IPS-18a (cell line): ENCODE results near the gene LRIT2.
"Not testable (repeated sequence)": the region's sequence is repeated elsewhere in the genome, so short reads cannot be mapped to it uniquely, and the experiment has no call there.

Experiments
- H3K27ac ChIP-seq: one replicate; pipeline ENCODE4 v1.5.1; 2013; ENCODE audit warnings: low read length
- H3K27me3 ChIP-seq: one replicate; pipeline ENCODE4 v1.6.1; 2013; ENCODE audit warnings: mild to moderate bottlenecking, low read length; ENCODE audit not compliant: control insufficient read depth, insufficient read depth
- H3K36me3 ChIP-seq: one replicate; pipeline ENCODE4 v1.6.1; 2013; ENCODE audit warnings: low read depth, low read length; ENCODE audit not compliant: control insufficient read depth
- H3K4me1 ChIP-seq: one replicate; pipeline ENCODE4 v1.6.1; 2013; ENCODE audit warnings: low read depth, low read length; ENCODE audit not compliant: control insufficient read depth
- H3K4me3 ChIP-seq: one replicate; pipeline ENCODE4 v1.5.1; 2013; ENCODE audit warnings: low read length
- H3K9ac ChIP-seq: one replicate; pipeline ENCODE4 v1.6.1; 2013; ENCODE audit warnings: mild to moderate bottlenecking, low read length, moderate library complexity
- H3K9me3 ChIP-seq: one replicate; pipeline ENCODE4 v1.6.1; 2013; ENCODE audit warnings: low read depth, low read length; ENCODE audit not compliant: control insufficient read depth

Gene LRIT2

DNA sequence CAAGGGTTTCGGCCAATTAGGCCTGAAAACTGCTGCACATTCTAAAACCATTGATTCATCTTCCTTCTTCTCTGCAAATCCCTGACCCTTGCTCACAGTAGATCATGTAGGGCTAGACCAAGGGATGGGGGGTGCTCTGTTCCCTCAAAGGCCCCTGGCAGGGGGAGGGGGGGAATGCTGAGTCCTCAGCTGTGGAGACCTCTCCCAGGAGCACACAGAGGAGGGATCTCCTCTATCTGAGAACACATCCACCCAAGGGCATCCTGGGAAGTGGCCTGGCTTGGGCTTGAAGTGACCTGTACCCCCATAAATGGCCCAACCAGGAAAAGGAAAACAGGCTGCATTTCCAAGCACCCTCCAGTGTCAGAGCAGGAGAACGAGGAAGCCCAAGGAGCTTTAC lies 32.0 kb downstream of the LRIT2 start:
- Histone ChIP-seq H3K4me1 (no peaks in the 10 kb centered on the region), H3K9me3 (no peaks in the 10 kb centered on the region), H3K4me3 (no peak overlapping the region), H3K9ac (no peak overlapping the region), H3K27ac (no peak overlapping the region), H3K27me3 (peaks cover 41% of the 10 kb centered on the region), H3K36me3 (no peaks in the 10 kb centered on the region)

DNA sequence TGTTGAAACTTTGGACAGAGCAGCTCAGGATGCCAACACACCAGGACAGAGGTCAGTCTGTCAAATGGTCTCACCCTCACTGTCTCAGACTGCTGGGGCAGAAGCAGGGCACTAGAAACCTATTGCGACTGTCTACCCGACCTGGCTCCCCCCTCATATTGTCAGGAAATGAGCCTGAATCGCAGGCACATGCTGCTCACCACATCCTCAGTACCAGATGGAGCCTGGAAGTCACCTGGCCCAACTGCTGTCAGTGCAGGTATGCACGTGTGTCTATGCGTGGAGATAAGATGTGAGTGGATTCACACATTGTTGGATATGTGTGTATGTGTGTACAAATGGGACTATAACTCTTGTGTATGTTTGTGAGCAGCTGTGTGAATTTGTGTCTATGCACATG lies 34.2 kb downstream of the LRIT2 start:
- H3K27me3 ChIP-seq, result peaks cover 35% of the 10 kb centered on the region
- H3K4me3 ChIP-seq, result no peak overlapping the region
- no peaks in the 10 kb centered on the region for H3K36me3 ChIP-seq
- H3K9me3 ChIP-seq, result no peaks in the 10 kb centered on the region
- no peaks in the 10 kb centered on the region for H3K4me1 ChIP-seq
- H3K9ac ChIP-seq, result no peak overlapping the region
- H3K27ac ChIP-seq, result no peak overlapping the region

DNA sequence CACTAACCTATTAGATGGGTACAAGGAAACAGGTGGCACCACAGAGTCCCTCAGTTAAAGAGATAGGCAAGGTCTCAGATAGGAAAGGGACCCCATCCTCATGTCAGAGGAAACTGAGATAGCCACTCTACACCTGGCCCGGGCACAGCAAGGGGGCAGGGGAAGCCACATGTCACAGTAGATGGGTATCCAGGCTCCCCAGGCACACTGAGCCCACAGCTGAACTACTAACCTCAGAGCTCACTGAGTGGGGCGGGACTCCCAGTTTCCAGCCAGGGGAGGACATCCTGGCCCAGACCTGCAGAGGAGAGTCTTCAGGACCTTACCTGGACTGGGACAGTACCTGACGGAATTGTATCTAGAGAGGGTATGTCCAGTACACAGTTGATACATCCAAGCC lies 34.7 kb downstream of the LRIT2 start:
- Histone ChIP-seq H3K9ac (no peak overlapping the region), H3K27me3 (peaks cover 30% of the 10 kb centered on the region), H3K4me1 (no peaks in the 10 kb centered on the region), H3K36me3 (no peaks in the 10 kb centered on the region), H3K4me3 (no peak overlapping the region), H3K27ac (no peak overlapping the region), H3K9me3 (no peaks in the 10 kb centered on the region)

DNA sequence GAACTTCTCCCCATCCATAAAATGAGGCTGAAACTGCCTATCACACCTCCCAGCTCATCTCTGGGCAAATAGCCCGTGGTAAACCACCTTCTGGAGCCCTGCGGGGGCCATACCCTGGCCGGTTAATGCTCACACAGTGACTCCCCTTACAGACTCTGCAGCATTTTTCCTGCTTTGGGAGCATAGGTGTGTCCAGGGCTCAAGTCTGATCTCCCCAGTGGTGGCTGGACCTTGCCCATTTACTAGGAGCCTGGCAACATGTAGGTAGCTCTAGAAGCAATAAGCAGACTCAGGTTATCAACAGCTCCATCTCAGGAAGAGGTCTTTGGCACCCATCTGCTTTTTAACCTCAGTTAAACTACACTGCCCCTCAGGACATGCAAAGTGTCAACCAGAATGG lies 36.5 kb downstream of the LRIT2 start:
- H3K27me3 ChIP-seq, result peaks cover 13% of the 10 kb centered on the region
- no peak overlapping the region for H3K9ac ChIP-seq
- H3K9me3 ChIP-seq, result no peaks in the 10 kb centered on the region
- H3K4me3 ChIP-seq, result no peak overlapping the region
- no peaks in the 10 kb centered on the region for H3K36me3 ChIP-seq
- H3K27ac ChIP-seq, result no peak overlapping the region
- no peaks in the 10 kb centered on the region for H3K4me1 ChIP-seq

DNA sequence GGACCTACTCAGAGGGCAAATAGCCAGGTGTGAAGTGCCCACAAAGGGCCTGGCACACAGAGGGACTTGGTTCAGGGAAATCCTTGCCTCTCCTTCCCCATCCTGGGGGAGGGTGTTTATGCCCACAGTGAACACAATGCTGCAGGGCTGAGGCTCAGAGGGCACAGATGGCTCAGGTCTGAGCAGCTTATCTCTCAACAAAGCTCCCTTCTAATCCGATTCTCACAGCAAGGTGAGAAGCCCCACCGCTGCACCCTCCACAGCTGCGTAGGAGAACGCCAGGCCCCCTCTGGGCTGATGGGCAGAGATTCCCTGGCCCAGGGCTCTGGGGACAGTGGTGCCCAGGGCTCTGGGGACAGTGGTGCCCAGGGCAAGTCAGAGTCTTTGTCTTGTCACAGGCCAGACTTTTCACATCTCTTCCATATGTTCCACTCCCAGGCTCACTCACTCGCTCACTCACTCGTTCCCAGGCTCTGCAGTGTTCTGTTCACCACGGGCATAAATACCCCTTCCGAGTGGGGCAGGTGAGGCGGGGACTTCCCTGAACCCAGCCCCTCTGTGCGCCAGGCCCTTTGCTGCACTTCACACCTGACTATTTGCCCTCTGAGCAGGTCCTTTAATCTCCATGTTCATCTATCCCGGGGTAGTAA lies 39.7 kb downstream of the LRIT2 start:
- H3K9ac ChIP-seq, result no peak overlapping the region
- H3K9me3 ChIP-seq, result no peaks in the 10 kb centered on the region
- H3K36me3 ChIP-seq, result no peaks in the 10 kb centered on the region
- no peaks in the 10 kb centered on the region for H3K4me1 ChIP-seq
- no peak overlapping the region for H3K4me3 ChIP-seq
- H3K27ac ChIP-seq, result no peak overlapping the region
- H3K27me3 ChIP-seq, result no peaks in the 10 kb centered on the region

DNA sequence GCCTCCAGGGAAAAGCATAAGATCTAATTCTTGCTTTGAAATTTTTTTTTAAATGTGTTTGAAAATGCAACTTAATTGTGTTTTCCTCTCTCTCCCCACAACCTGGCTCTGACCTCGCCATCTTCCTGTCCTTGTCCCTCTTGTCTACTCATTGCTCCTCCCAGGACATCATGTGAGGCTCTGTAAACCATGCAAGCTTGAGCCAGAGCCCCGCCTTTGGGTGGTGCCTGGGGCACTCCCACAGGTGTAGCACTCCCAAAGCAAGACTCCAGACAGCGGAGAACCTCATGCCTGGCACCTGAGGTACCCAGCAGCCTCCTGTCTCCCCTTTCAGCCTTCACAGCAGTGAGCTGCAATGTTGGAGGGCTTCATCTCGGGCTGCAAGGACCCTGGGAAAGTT lies 40.8 kb downstream of the LRIT2 start:
- no peaks in the 10 kb centered on the region for H3K4me1 ChIP-seq
- H3K27ac ChIP-seq, result no peak overlapping the region
- no peak overlapping the region for H3K9ac ChIP-seq
- no peak overlapping the region for H3K4me3 ChIP-seq
- no peaks in the 10 kb centered on the region for H3K36me3 ChIP-seq
- no peaks in the 10 kb centered on the region for H3K27me3 ChIP-seq
- no peaks in the 10 kb centered on the region for H3K9me3 ChIP-seq

DNA sequence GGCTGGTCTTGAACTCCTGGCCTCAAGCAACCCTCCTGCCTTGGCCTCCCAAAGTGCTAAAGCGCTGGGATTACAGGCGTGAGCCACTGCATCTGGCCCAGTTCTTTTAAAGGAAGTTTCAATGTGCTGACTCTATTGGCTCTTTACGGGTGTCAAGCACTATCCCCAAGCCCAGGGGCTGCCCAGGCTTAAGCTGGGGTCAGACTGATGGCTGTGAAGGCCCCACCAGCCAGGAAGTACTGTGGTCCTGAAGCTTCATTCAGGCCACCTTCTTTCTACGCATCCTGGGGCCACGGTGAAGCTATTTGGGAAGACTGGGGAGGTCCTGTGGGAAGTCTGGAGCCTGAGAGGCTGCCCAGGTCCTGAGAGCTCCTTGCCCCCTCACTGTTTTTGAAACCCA lies 43.7 kb downstream of the LRIT2 start:
- no peak overlapping the region for H3K27ac ChIP-seq
- no peaks in the 10 kb centered on the region for H3K36me3 ChIP-seq
- no peaks in the 10 kb centered on the region for H3K9me3 ChIP-seq

DNA sequence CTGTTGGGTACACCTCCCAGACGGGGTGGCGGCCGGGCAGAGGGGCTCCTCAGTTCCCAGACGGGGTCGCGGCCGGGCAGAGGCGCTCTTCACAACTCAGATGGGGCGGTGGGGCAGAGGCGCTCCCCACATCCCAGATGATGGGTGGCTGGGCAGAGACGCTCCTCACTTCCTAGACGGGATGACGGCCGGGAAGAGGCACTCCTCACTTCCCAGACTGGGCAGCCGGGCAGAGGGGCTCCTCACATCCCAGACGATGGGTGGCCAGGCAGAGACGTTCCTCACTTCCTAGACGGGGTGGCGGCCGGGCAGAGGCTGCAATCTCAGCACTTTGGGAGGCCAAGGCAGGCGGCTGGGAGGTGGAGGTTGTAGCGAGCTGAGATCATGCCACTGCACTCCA lies 45.0 kb downstream of the LRIT2 start:
- H3K9me3 ChIP-seq, H3K27ac ChIP-seq: not testable (repeated sequence)

More for the DNA sequence above, 43.7 kb downstream of the LRIT2 start:
- H3K4me3 ChIP-seq, result no peak overlapping the region
- no peaks in the 10 kb centered on the region for H3K27me3 ChIP-seq
- no peaks in the 10 kb centered on the region for H3K4me1 ChIP-seq
- H3K9ac ChIP-seq, result no peak overlapping the region

DNA sequence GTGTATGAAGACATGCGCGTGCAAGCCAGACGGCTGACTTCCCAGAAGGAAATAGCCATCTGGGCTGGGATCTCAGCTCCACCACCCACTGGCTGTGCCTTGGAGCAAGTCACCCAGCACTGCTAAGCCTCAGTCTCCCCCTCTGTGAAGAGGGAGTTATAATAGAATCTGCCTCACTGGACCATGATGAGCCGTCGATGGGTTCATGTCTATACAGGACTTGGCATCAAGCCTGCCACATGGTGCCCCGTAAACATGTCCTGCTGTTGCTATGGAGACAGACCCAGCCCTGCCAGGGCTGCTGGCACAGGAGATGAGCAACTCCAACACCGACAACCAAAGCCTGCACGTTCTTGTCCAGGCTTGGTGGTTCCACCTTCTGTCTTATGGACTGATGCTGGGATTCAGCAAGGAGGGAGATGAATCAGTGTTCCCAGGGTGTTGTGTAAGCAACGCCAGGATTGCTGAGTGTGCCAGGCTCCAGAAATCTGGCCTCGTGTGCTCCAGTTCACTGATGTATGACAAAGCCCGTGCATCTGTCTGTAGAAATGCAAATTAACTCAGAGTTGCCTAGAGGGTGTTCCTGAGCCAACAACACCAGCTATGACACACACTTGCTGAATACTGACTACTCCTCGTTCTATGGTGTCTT lies 46.2 kb downstream of the LRIT2 start:
- Histone ChIP-seq H3K27me3 (no peaks in the 10 kb centered on the region), H3K4me1 (no peaks in the 10 kb centered on the region), H3K4me3 (no peak overlapping the region), H3K9me3 (no peaks in the 10 kb centered on the region), H3K9ac (no peak overlapping the region), H3K27ac (no peak overlapping the region), H3K36me3 (no peaks in the 10 kb centered on the region)

More for the DNA sequence above, 45.0 kb downstream of the LRIT2 start:
- not testable (repeated sequence) for H3K4me3 ChIP-seq, H3K4me1 ChIP-seq, H3K36me3 ChIP-seq, H3K27me3 ChIP-seq, H3K9ac ChIP-seq

DNA sequence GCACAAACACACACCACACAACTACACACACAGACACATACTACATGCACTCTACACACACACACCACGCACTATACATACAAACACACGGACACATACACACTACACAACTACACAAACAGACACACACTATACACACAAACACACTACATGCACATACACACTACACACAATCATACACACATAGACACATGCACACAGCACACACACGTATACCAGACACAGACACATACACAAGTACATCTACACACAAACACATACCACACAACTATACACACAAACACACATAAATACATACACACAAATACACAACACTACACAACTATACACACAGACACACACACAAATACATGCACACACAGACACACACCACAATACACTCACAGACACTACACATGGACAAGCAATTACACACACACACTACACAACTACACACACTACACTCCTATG lies 47.2 kb downstream of the LRIT2 start:
- Histone ChIP-seq H3K27me3 (no peaks in the 10 kb centered on the region), H3K36me3 (no peaks in the 10 kb centered on the region), H3K9ac (no peak overlapping the region), H3K9me3 (no peaks in the 10 kb centered on the region), H3K4me3 (no peak overlapping the region), H3K27ac (no peak overlapping the region), H3K4me1 (no peaks in the 10 kb centered on the region)

DNA sequence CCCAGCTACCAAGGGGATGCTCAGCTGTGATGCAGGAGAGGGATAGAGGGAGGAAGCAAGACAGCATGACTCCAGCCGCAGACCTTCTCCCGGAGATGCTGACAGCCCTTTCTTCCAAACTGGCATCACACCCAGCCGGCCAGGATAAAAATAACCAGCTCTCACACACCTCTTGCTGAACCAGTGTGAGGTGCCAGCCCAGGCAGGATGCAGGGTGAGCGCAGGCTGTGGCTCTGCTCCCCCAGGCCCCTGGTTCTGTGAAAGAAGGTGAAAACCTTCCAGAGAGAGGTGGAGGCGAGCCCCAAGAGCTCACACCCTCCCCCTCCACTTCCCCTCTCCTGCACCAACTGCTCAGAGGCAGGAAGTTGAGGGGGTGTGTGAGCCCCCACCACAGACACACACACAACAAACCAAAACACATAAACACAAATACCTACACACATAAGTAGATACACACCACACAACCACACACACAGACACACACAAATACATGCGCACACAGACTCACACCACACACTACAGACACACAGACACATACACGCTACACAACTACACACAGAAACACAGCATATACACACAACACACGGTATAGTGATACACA lies 47.7 kb downstream of the LRIT2 start:
- Histone ChIP-seq H3K4me1 (no peaks in the 10 kb centered on the region), H3K27ac (no peak overlapping the region), H3K9ac (no peak overlapping the region), H3K4me3 (no peak overlapping the region), H3K36me3 (no peaks in the 10 kb centered on the region), H3K27me3 (no peaks in the 10 kb centered on the region), H3K9me3 (no peaks in the 10 kb centered on the region)
